DOHH2 (cell line): ENCODE results near the gene INTS15.

Experiments
- H3F3A ChIP-seq: fragments of 200-600 bp; sonication (generic), shearing (Covaris generic); 2 replicates; pipeline ENCODE4 v1.6.0; 2016; ENCODE audit warnings: antibody characterized with exemption, mild to moderate bottlenecking; ENCODE audit not compliant: control insufficient read depth, insufficient read depth
- H3K27ac ChIP-seq: fragments of 200-600 bp; sonication (generic); 2 replicates; pipeline ENCODE4 v1.5.1; 2014; ENCODE audit warnings: low read depth, mild to moderate bottlenecking, low read length, moderate library complexity
- H3K27me3 ChIP-seq: fragments of 200-600 bp; sonication (generic); 2 replicates; pipeline ENCODE4 v1.6.1; 2014; ENCODE audit warnings: mild to moderate bottlenecking, low read length, mixed read lengths; ENCODE audit not compliant: control insufficient read depth
- H3K36me3 ChIP-seq: fragments of 200-600 bp; sonication (generic); 2 replicates; pipeline ENCODE4 v1.6.1; 2014; ENCODE audit warnings: mild to moderate bottlenecking, low read length, moderate library complexity, mixed read lengths; ENCODE audit not compliant: control insufficient read depth
- H3K4me1 ChIP-seq: fragments of 200-600 bp; sonication (generic); 2 replicates; pipeline ENCODE4 v1.6.1; 2014; ENCODE audit warnings: mild to moderate bottlenecking, low read length, mixed read lengths; ENCODE audit not compliant: control insufficient read depth
- H3K4me2 ChIP-seq: fragments of 200-600 bp; sonication (generic); 2 replicates; pipeline ENCODE4 v1.6.0; 2014; ENCODE audit warnings: mild to moderate bottlenecking, low read length, moderate library complexity
- H3K4me3 ChIP-seq: fragments of 200-600 bp; sonication (generic); 2 replicates; pipeline ENCODE4 v1.5.1; 2014; ENCODE audit warnings: mild to moderate bottlenecking, low read length, mixed read lengths
- H3K79me2 ChIP-seq: fragments of 200-600 bp; sonication (generic); 2 replicates; pipeline ENCODE4 v1.6.1; 2014; ENCODE audit warnings: mild to moderate bottlenecking, low read length, mixed read lengths; ENCODE audit not compliant: control insufficient read depth
- H3K9me2 ChIP-seq: fragments of 200-600 bp; sonication (generic); replicated peaks from 2 replicates; pipeline ENCODE4 v1.6.1; 2014; ENCODE audit warnings: mild to moderate bottlenecking, low read length, mixed read lengths; ENCODE audit not compliant: control insufficient read depth
- H3K9me3 ChIP-seq: fragments of 200-600 bp; sonication (generic); 2 replicates; pipeline ENCODE4 v1.6.1; 2014; ENCODE audit warnings: antibody characterized with exemption, low read length, mixed read lengths; ENCODE audit not compliant: control insufficient read depth, insufficient read depth
- H4K20me1 ChIP-seq: fragments of 200-600 bp; sonication (generic); 2 replicates; pipeline ENCODE4 v1.6.0; 2014; ENCODE audit warnings: low read depth, mild to moderate bottlenecking, antibody characterized with exemption, low read length, moderate library complexity; ENCODE audit not compliant: control insufficient read depth, insufficient read depth
- EZH2phosphoT487 ChIP-seq: fragments of 200-600 bp; sonication (generic); IDR thresholded peaks from 2 replicates; pipeline ENCODE4 v1.6.1; 2017; ENCODE audit warnings: borderline replicate concordance, mild to moderate bottlenecking, antibody characterized with exemption, low read length, moderate library complexity, mixed read lengths
- TF ChIP-seq, protein P1 (sequence below): fragments of 200-600 bp; sonication (generic); IDR thresholded peaks from one replicate; pipeline ENCODE4 v1.5.1; 2014; ENCODE audit warnings: antibody characterized with exemption, mild to moderate bottlenecking, low read depth, low read length; ENCODE audit not compliant: poor library complexity, severe bottlenecking

Gene INTS15

DNA sequence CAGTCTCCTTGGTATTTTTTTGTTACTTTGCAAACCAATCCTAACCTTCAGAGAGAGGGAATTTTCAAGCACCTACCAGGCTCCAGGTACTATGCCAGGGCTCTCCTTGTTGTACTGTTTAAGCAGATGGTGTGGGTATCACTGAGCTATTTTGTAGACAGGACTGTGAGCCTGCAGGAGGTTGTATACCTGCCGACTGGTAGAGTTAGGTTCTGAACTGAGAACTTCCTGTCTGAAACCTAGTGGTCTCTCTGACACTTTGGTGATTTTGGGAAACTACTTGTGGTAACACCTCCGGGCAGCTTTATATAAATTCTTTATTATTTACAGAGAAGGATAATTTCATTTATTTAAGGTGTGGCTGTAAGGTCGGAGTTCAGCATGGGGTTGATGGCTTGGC lies 30.1 kb downstream of the INTS15 start:
- Histone ChIP-seq H4K20me1 (no peaks in the 10 kb centered on the region), H3K27me3 (peaks cover 45% of the 10 kb centered on the region), H3K4me3 (no peak overlapping the region), H3K36me3 (no peaks in the 10 kb centered on the region), H3K4me1 (peaks cover 11% of the 10 kb centered on the region), H3F3A (no peaks in the 10 kb centered on the region), H3K9me3 (no peaks in the 10 kb centered on the region), H3K79me2 (no peaks in the 10 kb centered on the region), H3K4me2 (no peak overlapping the region), H3K27ac (no peak overlapping the region), H3K9me2 (no peaks in the 10 kb centered on the region)
- TF ChIP-seq, protein P1, sequence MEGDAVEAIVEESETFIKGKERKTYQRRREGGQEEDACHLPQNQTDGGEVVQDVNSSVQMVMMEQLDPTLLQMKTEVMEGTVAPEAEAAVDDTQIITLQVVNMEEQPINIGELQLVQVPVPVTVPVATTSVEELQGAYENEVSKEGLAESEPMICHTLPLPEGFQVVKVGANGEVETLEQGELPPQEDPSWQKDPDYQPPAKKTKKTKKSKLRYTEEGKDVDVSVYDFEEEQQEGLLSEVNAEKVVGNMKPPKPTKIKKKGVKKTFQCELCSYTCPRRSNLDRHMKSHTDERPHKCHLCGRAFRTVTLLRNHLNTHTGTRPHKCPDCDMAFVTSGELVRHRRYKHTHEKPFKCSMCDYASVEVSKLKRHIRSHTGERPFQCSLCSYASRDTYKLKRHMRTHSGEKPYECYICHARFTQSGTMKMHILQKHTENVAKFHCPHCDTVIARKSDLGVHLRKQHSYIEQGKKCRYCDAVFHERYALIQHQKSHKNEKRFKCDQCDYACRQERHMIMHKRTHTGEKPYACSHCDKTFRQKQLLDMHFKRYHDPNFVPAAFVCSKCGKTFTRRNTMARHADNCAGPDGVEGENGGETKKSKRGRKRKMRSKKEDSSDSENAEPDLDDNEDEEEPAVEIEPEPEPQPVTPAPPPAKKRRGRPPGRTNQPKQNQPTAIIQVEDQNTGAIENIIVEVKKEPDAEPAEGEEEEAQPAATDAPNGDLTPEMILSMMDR, result no peak
- no peak for TF ChIP-seq EZH2phosphoT487

DNA sequence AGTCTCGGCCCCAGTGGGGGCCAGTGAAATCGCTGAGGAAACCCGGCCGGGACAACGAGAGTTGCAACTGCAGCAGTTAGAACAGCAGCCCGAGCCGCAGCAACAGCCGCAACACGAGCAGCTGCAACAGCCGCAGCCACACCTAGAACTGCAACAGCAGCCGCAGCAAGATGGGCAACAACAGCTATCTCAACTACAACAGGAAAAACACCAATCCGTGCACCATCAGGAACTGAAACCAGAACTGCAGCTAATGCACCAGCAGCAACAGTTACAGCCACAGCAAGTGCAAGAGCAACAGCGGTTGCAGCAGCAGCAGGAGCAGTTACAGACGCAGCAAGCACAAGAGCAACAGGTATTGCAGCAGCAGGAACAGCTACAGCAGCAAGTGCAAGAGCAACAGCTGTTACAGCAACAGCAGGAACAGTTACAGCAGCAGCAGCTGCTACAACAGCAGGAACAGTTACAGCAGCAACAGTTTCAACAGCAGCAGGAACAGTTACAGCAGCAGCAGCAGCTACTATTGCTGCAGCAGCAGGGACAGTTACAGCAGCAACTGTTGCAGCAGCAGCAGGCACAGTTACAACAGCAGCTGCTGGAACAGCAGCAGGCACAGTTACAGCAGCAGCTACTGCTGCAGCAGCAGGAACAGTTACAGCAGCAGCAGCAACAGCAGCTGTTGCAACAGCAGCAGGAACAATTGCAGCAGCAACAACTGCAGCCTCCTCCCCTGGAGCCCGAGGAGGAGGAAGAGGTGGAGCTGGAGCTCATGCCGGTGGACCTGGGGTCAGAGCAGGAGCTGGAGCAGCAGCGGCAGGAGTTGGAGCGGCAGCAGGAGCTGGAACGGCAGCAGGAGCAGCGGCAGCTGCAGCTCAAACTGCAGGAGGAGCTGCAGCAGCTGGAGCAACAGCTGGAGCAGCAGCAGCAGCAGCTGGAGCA lies 31.6 kb downstream of the INTS15 start:
- TF ChIP-seq EZH2phosphoT487, result no peak
- TF ChIP-seq, protein P1, result no peak
- Histone ChIP-seq H3K27ac (no peak overlapping the region), H3K9me3 (no peaks in the 10 kb centered on the region), H3K4me2 (no peak overlapping the region), H3K4me3 (no peak overlapping the region), H3K79me2 (no peaks in the 10 kb centered on the region), H3K4me1 (peaks cover 11% of the 10 kb centered on the region), H3K36me3 (no peaks in the 10 kb centered on the region), H4K20me1 (no peaks in the 10 kb centered on the region), H3K9me2 (no peaks in the 10 kb centered on the region), H3K27me3 (peaks cover 36% of the 10 kb centered on the region), H3F3A (no peaks in the 10 kb centered on the region)

DNA sequence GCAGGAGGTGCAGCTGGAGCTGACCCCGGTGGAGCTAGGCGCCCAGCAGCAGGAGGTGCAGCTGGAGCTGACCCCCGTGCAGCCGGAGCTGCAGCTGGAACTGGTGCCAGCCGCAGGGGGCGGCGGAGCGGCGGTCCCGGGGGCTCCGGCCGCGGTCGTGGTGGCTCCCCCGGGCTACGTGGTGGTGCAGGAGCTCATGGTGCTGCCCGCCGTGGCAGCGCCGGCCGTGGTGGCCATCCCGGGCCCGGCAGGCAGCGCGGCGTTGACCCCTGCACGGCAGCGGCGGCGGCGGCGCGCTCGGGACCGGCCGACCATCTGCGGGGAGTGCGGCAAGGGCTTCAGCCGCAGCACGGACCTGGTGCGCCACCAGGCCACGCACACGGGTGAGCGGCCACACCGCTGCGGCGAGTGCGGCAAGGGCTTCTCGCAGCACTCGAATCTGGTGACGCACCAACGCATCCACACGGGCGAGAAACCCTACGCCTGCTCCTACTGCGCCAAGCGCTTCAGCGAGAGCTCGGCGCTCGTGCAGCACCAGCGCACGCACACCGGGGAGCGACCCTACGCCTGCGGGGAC lies 32.4 kb downstream of the INTS15 start:
- Histone ChIP-seq H4K20me1 (no peaks in the 10 kb centered on the region), H3K9me2 (no peaks in the 10 kb centered on the region), H3K27ac (no peak overlapping the region), H3K36me3 (no peaks in the 10 kb centered on the region), H3K9me3 (no peaks in the 10 kb centered on the region), H3K79me2 (no peaks in the 10 kb centered on the region), H3K27me3 (peaks cover 30% of the 10 kb centered on the region), H3F3A (no peaks in the 10 kb centered on the region), H3K4me1 (peaks cover 11% of the 10 kb centered on the region), H3K4me3 (no peak overlapping the region), H3K4me2 (no peak overlapping the region)
- TF ChIP-seq EZH2phosphoT487, result no peak
- TF ChIP-seq, protein P1, result no peak
